Measurements from ENCODE around the gene TRAF2.

Gene TRAF2

GRCh38 chr9:136962163-136962562 is 75.8 kb downstream of the TRAF2 start:
- DNase-seq (ENCODE audit: low read depth in 2 of 2) = no peak

- DNase-seq (ENCODE audit: low read depth in 2 of 2) = no peak
These were observed 76.5 kb downstream of the TRAF2 start for GRCh38 chr9:136962701-136963248.

DNA sequence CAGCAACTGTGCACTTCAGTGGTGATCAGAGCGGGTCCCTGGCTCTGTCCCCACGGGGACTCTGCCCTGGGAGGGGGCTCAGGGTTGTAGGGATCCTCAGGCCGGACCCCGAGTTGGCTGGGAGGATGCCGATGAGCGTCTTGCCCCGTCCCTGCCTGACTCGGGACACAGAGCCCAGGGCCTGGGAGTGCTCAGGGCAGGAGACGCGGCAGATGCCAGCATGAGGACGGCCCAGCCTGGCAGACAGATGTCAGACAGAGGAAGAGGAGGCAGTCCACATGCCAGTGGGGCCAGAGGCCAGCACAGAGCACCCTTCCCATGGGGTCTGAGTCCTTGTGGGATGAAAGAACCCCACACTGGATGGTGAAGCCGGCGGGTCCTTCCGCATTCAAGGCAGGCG is 77.0 kb downstream of the TRAF2 start:
- no peak for DNase-seq (ENCODE audit: low read depth in 2 of 2)

DNA sequence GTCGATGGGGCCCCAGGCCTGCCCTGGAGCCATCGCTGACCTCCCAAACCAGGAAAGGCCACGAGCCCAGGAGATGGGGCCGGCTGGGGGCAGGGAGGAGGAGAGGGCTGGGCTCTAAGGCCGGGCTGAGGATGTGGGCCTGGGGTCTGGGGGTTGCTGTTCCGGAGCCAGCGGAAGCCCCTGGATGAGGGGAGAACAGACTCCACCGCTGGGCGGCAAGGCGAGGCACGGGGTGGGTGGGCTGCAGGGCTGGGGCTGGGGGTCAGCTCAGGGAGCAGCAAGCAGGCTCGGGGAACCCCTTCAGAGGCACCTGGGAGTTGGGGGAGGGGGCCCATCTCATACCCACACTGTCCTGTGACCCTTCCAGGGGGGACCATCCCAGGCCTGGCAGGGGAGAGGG is 77.4 kb downstream of the TRAF2 start:
- DNase-seq (ENCODE audit: low read depth in 2 of 2) = no peak

DNA sequence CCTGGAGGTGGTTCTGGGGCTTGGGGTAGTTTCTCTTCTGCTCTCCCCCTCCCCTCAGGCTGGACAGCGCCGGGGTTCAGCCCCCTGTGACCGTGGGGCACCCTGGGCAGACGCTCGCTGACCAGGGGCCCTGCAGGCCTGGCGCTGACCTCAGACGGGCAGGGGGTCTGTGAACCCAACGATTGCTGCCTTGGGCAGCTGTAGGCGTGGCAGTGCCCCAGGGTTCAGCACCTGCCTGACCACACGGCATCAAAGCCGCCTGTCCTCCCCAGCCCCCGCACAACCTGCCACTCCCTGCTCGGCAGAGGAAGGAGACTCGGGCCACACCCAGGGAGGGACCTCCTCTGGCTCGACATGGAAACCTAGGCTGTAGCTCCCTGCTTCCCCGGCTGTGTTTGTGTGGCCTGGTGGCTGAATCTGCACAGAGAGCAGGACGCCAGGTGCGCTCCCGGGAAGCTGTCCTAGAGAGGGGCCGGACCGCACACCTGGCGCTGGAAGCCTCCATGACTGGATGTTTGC is 77.9 kb downstream of the TRAF2 start:
- DNase-seq (ENCODE audit: low read depth in 2 of 2) = no peak

DNA sequence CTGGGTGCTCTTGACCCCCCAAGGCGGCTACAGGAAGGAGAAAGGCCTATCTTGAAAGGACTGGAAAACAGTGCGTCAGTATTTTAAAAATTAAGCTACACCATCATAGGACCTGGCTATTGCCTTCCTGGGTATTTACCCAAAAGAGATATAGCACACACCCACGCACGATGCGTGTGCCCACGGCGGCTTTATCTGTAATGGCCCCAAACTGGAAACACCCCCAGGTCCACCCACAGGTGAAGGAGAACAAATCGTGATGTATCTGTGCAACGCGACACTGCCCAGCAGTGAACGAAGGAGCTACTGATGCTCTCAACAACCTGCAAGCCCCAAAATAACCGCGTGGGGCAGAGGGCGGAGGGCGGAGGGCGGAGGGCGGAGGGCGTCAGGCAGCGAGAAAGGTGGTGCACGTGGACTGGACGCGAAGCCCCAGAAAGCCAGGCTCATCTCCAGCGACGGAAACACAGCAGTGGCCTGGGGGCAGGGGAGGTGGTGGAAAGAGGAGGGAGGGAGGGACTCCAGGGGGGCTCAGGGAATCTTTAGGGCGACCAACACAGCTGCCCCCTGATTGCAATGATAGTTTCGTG is 78.6 kb downstream of the TRAF2 start:
- DNase-seq (ENCODE audit: low read depth in 2 of 2) = no peak

- DNase-seq (ENCODE audit: low read depth in 2 of 2) = no peak
These were observed 79.6 kb downstream of the TRAF2 start for GRCh38 chr9:136965771-136966484.

- DNase-seq (ENCODE audit: low read depth in 2 of 2) = no peak
These were observed 82.2 kb downstream of the TRAF2 start for GRCh38 chr9:136968333-136969127.

DNA sequence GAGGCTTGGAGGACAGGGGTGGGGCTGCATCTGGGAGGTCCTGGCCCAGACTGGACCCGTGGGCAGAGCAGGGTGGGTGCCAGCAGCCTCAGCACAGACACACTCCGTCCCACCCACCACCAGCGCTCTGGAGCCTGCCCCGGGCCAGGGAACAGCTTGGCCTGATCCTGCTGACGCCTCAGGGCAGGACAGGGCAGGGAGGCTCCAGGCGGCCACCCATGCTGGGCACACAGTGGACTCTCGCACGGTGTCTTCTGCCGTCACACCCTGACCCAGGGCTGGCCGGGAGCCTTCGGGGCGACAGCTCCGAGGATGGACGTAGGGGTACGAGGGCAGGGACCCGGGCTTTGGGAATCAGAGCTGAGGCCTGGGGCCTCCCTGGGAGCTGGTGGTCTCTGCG is 82.8 kb downstream of the TRAF2 start:
- DNase-seq (ENCODE audit: low read depth in 2 of 2) = no peak

GRCh38 chr9:136969774-136970173 is 83.5 kb downstream of the TRAF2 start:
- no peak for DNase-seq (ENCODE audit: low read depth in 2 of 2)

GRCh38 chr9:136970361-136970760 is 84.0 kb downstream of the TRAF2 start:
- DNase-seq (ENCODE audit: low read depth in 2 of 2) = no peak

GRCh38 chr9:136971746-136972145 is 85.4 kb downstream of the TRAF2 start:
- no peak for DNase-seq (ENCODE audit: low read depth in 2 of 2)

DNA sequence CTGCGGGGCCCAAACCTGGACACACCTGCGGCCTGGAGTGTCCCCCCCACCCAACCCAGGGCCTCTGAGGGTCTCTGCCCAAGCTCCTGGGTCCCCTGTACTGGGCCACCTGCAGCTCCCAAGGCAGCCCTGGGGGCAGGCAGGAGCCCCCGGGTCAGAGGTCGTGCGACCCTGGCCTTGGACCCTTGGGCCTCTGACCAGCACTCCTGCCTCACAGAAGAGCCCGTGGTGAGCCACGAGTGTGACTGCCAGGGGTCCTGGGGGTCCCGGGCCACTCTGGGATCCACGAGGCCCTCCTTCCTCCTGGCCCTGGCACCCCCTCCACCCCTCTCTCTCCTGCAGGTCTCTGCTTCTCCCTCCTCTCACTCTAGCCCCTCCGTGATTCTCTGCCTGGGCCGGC is 86.0 kb downstream of the TRAF2 start:
- no peak for DNase-seq (ENCODE audit: low read depth in 2 of 2)

DNA sequence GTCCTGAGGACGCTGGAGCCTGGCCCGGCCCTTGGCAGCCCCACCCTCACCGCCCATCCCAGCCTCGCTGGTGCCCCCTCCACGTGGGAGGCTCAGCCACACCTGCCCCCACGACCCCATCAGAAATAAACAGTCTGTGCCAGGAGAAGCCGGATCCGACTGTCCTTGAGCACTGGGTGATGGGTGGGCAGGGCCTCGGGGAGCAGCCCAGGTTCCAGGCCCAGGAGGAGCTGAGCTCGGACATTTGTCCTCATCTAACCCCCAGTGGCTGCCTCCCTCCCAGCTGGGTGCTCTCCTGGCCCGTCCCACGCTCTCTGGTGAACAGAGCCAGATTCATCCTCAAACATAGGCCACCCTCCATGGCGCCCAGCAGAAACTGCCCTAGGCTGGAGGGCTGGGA is 86.4 kb downstream of the TRAF2 start:
- DNase-seq (ENCODE audit: low read depth in 2 of 2) = no peak

- DNase-seq (ENCODE audit: low read depth in 2 of 2) = no peak
These were observed 87.6 kb downstream of the TRAF2 start for GRCh38 chr9:136973618-136974617.

DNA sequence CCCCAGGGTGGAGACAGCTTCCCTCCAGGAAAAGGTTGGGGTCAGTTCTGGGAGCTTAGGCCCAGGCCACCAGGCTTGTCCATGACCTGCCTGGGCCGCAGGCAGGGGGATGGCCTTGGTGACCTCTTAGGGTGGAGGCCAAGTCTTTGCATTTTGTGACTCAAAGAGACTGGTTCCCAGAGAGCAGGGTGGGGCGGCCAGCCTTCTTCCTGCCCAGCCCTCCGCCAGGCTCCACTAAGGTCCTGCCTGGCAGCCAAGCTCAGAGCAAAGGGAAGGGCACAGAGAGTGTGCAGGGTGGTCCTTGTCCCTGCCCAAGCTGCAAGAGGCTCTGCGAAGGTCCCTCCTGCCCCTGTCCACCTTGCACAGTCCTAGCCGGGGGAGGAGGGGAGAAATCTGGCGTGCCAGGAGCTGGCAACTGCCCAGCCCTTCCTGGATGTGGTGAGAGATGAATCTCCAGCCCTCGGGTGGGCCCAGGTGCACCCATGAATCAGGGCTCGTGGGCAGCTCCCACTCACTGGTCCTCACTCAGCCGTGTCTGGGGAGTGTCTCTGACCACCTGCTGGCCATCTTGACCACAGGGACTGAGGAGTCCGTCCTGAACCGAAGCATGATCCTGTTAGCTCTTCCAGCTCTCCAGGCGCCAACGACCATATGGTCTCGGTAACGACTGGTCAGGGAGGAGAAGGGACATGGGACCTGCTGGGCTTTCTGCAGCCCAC is 88.7 kb downstream of the TRAF2 start:
- DNase-seq (ENCODE audit: low read depth in 2 of 2) = no peak

DNA sequence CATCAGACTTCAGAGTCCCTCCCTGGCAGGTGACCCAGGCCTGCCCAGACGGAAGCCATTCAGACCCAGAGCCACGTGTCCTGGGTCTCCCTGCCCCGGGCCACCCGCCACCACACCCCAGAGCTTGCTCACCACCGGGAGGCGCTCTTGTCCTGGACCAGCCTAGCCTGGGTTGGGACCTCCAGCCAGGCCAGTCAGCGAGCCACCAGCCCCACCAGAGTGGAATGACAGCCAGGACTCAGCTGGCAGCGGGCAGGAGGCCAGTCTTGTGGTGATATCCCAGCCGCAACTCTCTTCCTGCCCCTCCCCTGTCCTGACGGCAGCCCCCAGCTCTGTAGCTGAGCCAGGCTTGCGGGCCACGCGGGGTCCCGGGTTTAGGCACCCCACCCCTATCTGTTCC is 89.3 kb downstream of the TRAF2 start:
- no peak for DNase-seq (ENCODE audit: low read depth in 2 of 2)

Data from stimulated activated CD8-positive, alpha-beta memory T cell treated with anti-CD3 and anti-CD28 coated beads, Interleukin-15, amount 100 ng/mL, for 4 hours (primary cell).